Lower leg skin (tissue), 3 donors: ENCODE results near the gene APP.

ENCODE experiments used
- POLR2A ChIP-seq, 2 donors: fragments of 450-650 bp; IDR thresholded peaks; one replicate each; pipeline ENCODE4 v1.6.1; 2016 to 2017; ENCODE audit warnings: antibody characterized with exemption in 2 of 2, mild to moderate bottlenecking in 1 of 2, moderate library complexity in 1 of 2
- TF ChIP-seq, protein P1 (sequence below), 3 donors: fragments of 450-650 bp; IDR thresholded peaks; one replicate each; pipeline ENCODE4 v1.5.1; 2016; ENCODE audit warnings: antibody characterized with exemption in 3 of 3, mild to moderate bottlenecking in 3 of 3, moderate library complexity in 2 of 3

DNA sequence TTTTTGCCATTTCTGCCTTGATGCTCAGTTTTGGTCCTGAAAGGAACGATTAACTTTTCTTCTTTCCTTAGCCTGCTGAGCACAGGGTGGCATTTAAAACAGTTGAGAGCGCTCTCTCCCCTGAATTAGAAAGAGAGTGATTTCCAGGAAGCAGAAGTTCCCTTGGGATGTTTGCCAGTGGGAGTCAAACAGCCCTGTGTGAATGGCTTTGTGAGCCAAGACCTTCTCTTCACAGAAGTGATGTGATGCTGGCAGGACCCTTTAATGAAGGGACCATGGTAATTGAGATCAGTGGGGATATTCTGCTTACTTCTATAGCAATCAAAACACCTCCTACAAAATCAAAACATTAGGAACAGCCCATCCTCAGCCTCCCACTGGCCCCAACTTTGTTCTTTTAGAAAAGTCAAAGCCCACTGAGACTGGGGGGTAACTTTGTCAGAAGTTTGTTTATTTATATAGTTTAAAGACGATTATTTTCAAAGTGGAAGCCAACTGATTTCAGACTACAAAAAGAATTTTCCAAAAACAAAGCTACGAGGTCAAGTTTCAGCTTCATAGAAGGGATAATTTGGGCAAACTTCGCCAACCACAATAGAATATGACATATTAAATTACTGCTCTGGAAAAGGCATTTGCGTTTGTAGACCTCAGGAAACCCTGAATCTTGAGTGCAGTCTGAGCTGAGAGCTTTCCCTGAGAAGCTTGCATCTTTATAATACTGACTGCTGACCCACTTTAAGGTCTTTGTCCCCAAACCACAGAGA lies 313.1 kb downstream of the APP start:
- TF ChIP-seq, protein P1, sequence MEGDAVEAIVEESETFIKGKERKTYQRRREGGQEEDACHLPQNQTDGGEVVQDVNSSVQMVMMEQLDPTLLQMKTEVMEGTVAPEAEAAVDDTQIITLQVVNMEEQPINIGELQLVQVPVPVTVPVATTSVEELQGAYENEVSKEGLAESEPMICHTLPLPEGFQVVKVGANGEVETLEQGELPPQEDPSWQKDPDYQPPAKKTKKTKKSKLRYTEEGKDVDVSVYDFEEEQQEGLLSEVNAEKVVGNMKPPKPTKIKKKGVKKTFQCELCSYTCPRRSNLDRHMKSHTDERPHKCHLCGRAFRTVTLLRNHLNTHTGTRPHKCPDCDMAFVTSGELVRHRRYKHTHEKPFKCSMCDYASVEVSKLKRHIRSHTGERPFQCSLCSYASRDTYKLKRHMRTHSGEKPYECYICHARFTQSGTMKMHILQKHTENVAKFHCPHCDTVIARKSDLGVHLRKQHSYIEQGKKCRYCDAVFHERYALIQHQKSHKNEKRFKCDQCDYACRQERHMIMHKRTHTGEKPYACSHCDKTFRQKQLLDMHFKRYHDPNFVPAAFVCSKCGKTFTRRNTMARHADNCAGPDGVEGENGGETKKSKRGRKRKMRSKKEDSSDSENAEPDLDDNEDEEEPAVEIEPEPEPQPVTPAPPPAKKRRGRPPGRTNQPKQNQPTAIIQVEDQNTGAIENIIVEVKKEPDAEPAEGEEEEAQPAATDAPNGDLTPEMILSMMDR (IDR thresholded peaks at IDR 0.05): no peak
- TF ChIP-seq POLR2A (IDR thresholded peaks at IDR 0.05): no peak
